ENCODE results near the gene CLN6.

DNA sequence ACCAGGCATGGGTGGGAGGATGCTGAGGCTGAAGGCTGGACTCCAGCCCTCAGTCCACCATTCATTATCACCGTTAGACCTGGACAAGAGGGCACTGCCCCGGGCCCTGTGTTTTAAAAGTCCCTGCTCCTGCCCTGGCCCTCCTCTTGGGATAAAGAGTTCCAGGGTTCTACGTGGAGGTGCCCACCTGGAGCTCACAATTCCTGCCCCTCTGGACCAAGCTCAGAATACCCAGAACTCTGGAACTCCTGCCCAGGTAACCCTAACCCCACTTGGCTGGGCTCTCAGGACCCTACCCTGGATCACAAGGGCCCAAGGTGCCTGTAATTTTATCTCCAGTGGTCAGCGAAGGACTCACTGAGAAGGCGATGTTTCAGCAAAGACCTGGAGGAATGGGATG, 25.6 kb downstream of the CLN6 start:
- TF ChIP-seq CTCF (IDR thresholded peaks at IDR 0.05) (no peak), POLR2AphosphoS5 (IDR thresholded peaks at IDR 0.05) (no peak), POLR2A (IDR thresholded peaks at IDR 0.05) (no peak)
